NK-92 (cell line): ENCODE results near the gene IPO11.
"Not testable (repeated sequence)": the region's sequence is repeated elsewhere in the genome, so short reads cannot be mapped to it uniquely, and the experiment has no call there.

Source experiments
- DNase-seq: peaks from one replicate; lab custom pipeline; 2025; ENCODE audit not compliant: unreplicated experiment; lab: John Stamatoyannopoulos, UW

The IPO11 gene

DNA sequence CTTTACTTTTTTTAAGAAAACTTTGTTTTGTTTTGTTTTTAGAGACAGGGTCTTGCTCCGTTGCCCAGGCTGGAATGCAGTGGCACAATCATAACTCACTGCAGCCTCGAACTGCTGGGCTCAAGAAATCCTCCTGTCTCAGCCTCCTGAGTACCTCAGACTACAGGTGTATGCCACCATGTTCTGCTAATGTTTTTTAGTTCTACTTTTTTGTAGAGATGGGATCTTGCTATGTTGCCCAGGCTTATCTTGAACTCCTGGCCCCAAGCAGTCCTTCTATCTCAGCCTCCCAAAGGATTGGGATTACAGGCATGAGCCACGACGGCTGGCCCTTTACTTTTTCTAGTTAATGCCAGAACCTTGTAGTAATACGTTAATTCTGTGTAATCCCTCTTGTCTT is 36.0 kb downstream of the IPO11 start:
- DNase-seq = no peak

DNA sequence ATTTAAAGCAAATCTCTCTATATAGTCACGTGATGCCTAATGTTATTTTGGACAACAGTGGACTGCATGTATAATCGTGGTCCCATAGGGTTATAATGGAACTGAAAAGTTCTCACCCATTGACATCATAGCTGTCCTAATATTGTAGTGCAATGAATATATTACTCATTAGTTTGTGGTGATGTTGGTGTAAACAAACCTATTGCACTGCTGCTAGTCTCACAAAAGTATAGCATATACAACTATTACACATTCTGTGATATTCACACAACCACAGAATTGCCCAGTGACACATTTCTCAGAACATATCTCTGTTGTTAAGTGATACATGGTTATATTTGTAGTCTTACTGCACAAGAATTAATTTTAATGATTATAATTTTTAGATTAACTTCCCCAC is 37.7 kb downstream of the IPO11 start:
- no peak for DNase-seq

DNA sequence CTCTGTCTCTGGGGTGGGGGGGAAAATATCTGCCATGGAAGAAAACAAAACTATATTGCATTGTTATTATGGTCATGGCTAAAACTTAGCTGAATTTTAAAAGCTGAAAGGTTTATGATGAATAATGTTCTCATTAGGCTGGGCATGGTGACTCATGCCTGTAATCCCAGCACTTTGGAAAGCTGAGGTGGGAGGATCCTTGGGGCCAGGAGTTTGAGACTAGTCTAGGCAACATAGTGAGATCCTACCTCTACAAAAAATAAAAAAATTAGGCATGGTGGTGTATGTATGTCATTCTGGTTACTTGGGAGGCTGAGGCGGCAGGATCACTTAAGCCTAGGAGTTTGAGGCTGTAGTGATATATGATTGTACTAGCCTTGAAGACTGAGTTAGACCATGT is 44.5 kb downstream of the IPO11 start:
- no peak for DNase-seq

DNA sequence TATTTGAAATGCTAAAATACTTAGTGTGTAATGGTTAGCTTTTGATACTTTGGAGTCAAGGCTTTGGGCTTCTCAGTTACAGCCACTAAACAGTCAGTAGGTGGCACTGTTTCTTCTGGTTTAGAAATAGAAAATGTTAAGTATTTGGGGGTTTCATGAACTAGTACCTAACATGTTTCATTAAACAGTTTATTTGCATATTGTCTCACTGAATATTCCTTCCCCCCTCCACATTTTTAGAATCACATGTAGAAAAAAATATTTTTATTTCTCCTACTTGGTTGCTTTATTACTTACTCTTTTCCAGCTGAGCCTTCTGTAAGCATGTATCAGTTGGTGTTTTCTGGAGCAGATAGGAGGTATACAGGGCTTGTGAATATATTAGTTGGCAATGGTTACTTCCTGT is 48.0 kb downstream of the IPO11 start:
- no peak for DNase-seq

DNA sequence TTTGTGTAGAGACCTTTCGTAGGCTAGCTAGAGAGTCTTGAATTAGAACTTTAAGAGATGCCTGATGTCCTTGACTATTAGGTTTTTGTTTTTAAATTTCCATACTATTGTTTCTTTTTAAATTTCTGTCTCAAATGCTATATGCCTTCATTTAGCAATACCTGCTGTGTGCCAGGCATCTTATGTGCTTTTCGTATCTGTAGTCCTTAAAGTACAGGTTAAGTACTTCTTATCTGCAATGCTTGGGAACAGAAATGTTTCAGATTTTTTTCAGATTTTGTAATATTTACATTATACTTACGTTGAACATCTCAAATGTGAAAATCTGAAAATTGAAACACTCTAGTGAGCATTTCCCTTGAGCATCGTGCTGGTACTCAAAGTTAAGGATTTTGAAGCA is 49.0 kb downstream of the IPO11 start:
- no peak for DNase-seq

DNA sequence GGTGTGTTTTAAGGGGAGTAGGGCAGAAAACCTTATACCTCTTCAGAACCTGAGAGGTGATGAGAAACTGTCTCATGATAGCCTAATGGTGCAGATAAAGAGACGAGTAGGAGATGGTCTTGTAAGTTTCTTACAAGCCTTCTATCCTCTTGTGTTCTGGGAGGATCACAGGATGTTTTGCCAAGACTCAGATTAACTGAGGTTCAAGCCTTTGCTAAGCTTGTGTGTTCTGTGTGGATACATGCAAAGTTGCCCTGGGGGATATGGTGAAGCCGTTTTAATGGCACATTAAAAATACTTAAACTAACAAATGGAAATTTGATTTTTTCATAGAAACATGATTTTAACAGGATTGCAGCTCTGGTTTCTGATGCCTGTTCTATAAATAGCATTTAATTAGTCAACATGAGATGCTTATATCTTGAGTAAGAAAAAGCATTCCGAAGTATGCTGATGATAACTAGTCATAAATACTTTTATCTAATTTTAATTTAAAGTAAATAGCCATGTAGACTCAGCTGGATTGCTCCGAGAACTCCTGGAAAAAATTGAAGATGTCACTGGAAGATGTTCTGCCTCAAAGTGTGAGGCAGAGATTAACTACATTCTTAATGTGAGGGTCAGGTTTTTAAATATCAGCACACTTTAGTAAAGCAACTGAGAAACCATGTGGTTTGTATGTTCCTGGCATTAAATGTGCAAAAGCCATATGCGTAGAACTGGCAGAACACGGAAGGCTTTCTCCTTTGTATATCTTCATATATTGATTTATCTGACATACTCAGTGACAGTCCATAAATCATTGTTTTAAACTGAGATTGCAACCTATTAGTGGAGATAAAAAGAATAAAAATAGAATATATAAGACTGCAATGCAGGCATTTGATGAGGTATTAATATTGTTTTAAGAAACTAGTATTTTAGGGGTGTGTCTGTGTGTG is 53.7 kb downstream of the IPO11 start:
- no peak for DNase-seq

DNA sequence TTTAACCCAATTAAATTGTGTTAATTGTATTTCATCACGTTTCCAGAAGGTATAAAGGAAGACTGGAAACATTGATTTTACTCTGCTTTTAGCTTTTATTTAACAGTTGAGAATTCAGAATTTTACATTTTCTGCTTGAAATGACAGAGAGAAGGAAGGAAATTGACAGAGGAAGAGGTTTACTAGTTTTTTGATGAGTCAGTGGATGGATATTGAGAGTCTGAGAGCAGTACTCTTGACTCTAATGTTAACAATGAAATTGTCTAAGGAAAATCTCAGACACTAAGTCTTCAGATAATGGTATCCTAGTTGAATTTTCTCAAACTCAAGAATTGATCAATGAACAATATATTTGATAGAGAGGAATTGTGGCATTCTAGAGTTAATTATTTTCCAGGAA is 60.6 kb downstream of the IPO11 start:
- DNase-seq = no peak

DNA sequence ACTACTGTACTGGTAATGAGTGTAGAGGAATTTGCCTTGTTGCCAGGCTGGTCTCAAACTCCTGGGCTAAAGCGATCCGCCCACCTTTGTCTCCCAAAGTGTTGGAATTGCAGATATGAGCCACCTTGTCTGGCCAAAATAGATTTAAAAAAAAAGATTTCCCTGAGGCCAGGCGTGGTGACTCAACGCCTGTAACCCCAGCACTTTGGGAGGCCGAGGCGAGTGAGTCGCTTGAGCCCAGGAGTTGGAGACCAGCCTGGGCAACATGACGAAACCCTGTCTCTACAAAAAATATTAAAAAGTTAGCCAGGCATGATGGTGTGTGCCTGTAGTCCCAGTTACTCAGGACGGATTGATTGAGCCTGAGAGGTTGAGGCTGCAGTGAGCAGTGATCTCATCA is 62.5 kb downstream of the IPO11 start:
- DNase-seq = no peak

DNA sequence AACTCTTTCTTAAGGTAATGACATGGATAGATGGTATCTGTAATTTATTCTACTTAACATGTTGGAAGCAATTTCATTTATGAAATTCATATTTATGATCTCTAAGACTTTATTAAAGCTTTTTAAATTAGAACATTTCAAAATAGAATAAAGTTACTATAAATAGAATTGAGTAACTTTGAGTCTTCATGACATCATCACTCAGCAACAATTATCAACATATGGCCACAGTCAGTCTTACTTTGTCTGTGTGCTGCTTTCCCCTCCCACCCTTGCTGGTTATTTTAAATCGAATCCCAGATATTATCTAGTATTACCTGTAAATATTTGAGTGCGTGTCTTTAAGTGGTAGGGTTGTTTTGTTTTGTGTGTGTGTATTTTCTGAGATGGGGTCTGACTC is 65.2 kb downstream of the IPO11 start:
- no peak for DNase-seq

DNA sequence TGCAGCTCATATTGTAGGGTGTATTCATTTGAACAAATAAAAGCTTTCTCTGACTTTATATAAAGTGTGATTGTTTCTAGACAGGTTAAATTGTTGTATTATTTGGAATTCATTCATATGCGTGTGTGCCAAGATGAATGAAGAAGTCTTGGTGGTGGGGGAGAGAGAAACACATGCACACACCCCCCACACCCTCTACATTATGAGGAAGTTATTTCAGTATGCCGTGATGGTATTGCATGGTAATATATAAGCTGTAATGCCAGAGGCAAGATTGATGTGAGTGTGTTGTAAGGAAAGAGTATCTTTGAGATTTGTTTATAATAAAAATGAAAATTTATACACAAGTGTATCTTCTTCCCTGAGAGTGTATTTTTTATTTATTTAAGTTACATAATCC is 71.0 kb downstream of the IPO11 start:
- DNase-seq = no peak

DNA sequence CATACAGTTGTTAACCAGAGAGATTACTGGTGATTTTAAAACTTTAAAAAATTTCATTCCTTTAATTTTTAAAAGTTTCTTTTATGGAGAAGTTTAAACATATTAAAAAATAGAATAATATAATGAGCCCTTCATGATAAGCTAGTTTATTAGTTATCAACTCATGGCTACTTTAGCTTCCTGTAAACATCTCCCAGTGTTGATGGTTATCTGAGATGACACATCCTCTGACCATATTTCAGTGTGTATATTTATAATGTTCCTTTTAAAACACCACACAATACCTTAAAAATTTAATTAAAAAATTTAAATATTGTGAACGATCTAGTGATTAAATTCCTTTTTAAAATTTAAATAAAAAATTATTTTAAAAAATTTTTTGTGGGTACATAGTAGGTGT is 74.1 kb downstream of the IPO11 start:
- no peak for DNase-seq

DNA sequence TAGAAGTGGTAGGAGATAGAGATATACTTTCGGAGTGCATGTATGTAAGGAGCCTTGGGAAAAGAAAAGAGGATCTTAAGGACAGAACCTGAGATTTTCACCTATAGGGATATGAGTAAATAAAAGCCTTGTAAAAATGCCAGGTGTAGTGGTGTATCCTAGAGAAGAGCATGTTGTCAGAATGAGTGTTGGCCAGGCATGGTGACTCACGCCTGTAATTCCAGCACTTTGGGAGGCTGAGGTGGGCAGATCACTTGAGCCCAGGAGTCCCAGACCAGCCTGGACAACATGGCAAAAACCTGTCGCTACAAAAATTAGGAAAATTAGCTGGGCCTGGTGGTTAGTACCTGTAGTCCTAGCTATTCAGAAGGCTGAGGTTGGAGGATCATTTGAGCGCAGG is 76.0 kb downstream of the IPO11 start:
- no peak for DNase-seq

DNA sequence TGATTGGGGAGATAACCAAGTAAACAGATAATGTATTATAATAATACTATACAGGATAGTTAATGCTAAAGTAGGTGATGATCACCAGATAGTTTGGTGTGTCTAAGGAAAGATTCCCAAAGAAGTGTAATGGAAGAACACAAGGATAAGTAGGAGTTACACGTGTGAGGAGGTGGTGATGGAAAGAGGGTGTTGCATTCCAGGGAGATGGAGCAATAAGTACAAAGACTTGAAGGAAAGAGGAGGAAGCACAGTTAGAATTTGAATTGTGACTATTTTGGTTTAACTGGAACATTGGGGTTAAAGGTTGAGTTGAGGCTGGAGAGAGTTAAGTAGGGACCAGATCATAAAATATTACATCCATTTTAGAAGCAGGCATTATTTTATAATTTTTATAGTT is 76.9 kb downstream of the IPO11 start:
- no peak for DNase-seq

DNA sequence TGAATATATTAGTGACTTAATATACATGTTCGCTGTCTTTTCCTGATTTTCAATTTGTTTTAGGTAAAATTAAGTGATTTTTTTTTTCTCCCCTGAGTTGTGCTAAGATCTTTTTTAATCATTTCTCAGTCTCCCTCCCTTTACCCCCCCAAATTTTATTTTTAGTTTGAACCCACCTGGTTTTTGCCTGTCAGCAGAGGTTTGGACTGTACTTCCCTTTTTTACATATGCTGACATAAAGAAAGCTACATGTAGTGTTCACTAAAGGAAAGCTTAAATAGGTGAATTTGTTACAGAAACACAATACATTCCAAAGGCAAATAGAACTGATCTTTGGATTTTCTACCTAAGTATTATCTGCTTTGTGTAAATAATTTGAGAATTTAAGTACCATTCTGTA is 82.2 kb downstream of the IPO11 start:
- no peak for DNase-seq

DNA sequence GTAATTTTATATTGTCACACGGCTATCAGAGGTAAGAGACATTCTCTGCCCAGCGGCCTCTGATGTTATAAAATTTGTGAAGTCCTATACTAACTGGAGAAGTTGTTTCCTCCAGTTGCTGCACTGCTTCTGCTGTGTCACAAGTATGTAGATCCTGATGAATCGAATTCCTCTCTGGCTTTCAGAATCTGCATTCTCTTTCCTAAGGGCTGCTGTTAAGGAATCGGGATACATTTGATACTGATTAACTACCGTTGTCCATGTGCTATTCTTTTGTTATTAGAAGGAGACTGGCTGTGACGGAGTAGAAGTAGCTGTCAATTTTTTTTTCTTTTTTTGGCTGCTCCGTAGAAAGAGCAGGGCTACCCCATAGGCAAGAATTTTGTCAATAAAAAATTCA is 84.3 kb downstream of the IPO11 start:
- no peak for DNase-seq

DNA sequence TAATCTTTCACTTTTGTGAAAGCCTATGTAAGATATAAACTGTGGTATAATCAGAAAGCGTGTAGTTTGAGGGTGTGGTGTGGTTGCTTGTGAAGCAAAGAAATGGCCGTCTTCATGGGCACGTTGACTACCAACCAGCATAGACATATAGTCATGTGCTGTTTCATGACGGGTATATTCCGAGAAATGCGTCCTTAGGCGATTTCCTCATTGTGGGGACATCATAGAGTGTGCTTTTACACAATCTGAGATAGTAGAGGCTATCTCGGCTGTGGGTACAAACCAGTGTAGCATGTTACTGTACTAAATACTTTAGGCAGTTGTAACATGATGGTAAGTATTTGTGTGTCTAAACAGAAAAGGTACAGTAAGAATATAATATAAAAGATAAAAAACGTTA is 86.4 kb downstream of the IPO11 start:
- no peak for DNase-seq

DNA sequence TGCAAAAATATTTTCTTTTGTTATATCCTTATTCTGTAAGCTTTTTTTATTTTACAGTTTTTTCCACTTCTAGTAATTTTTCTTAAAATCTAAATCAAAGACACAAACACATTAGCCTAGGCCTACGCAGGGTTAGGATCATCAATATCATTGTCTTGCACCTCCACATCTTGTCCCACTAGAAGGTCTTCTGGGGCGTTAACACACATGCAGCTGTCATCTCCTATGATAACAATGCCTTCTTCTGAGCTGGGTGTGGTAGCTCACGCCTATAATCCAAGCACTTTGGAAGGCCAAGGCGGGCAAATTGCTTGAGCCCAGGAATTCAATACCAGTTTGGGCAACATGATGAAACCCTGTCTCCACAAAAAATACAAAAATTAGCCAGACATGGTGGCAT is 87.2 kb downstream of the IPO11 start:
- DNase-seq = no peak

DNA sequence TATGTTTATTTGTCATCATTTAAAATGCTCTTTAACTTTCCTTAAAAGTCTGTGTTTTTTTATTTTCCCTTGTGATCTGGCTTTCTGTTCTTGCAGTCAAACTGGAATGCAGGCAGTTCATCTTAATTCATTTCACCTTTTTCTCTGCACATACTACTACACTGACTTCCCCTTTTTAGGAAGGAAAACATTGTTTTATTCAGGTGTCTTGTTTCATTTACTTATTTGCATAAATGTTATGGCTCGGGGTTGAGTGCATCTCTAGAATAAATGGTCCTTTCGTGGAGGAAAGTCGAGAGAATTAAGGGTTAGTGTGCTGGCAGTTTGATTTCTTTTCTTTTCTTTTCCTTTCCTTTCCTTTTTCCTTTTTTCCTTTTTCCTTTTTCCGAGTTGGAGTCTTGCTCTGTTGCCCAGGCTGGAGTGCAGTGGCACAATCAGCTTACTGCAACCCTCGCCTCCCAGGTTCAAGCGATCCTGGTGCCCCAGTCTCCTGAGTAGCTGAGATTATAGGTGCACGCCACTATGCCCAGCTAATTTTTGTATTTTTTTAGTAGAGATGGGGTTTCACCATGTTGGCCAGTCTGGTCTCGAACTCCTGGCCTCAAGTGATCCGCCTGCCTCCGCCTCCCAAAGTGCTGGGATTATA is 90.0 kb downstream of the IPO11 start:
- no peak for DNase-seq

DNA sequence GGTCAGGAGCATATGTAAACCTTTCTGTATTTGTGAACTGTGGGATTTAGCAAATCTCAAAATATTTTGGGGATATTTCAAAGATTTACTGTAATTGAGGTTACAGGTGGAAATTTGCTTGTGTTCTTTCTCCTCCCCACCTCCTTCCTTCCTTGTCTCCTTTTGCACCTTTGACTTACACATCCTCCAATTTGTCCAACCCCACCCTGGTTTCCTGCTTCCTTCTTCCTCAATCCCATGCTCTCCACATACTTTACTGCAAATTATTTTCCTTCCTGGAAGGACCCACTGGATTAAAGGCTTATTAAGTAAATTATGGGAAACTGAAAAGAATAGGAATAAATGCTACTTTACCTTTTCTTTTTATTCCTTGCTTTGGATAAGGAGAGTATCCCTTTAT is 91.6 kb downstream of the IPO11 start:
- DNase-seq = no peak

DNA sequence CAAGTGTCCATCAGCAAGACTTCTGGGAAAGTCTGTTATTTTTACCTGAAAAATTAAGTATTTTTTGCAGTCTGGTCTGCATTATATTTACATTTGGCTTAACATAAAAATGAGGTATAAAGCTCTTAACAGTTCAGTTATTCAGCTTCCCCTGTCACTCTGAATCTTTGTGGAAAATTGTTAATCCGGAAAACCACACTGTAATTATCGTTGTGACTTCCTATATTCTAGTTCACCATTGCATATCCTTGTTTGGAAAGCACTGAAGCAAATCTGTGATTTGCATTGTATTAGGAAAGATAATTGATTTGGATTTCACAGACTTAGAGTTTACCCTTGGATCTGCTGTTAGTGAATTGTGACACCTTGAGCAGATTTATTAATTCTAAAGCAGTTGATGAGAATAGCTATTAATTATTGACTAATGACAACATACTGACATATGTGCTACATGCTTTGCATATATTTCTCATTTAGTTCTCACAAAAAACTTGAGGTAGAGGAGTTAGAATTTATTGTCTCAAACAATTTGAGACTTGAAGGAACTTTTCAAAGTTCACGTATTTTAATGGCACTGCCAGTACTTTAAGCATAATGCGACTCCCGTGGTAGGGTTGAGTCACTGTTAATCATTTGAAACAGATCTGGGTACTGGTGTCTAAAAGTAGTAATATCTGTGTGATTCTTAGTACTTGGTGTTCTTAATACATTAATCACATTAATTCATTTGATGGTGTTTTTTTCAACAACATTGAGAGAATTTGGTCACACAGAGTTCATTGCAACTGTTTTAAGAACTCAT is 94.3 kb downstream of the IPO11 start:
- no peak for DNase-seq

DNA sequence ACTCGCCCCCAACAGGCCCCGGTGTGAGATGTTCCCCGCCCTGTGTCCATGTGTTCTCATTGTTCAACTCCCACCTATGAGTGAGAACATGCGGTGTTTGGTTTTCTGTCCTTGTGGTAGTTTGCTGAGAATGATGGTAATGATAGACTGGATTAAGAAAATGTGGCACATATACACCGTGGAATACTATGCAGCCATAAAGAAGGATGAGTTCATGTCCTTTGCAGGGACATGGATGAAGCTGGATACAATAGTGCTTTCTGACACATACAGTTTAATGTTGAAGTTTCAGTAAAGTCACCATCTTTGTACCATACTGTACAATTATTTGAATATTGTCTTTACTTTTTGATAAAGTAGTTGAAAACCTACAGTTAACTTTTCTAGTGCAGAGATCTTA is 96.2 kb downstream of the IPO11 start:
- not testable (repeated sequence) for DNase-seq

DNA sequence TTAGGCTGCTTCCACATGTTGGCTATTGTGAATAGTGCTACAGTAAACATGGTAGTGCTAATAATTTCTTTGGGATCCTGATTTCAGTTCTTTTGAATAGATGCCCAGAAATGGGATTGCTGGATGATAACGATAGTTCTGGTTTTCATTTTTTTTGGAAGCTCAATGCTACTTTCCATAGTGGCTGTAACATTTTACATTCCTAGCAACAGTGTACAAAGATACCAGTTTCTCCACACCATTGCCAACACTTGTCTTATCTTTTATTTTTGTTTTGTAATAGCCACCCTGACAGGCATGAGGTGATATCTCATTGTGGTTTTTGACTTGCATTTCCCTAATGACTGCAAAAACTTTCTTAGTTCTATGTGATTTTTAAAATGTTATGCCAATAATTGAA is 97.2 kb downstream of the IPO11 start:
- DNase-seq = no peak
